Peyer's patch (tissue), 4 donors: Measurements from ENCODE around the gene GK.

Experiments
- POLR2A ChIP-seq, 2 donors: fragments of 450-650 bp; IDR thresholded peaks; one replicate each; pipeline ENCODE4 v1.5.1; 2017; ENCODE audit warnings: antibody characterized with exemption in 2 of 2, mild to moderate bottlenecking in 2 of 2, moderate library complexity in 2 of 2
- TF ChIP-seq, protein P1 (sequence below), 6 experiments: fragments of 450-650 bp in 4 of 6; fragments of 200-600 bp in 2 of 6; sonication (generic) in 1 of 6; IDR thresholded peaks; one replicate each; pipeline ENCODE4 v1.5.1; 2017 to 2019; ENCODE audit warnings: antibody characterized with exemption in 6 of 6, mild to moderate bottlenecking in 3 of 6, moderate library complexity in 1 of 6

DNA sequence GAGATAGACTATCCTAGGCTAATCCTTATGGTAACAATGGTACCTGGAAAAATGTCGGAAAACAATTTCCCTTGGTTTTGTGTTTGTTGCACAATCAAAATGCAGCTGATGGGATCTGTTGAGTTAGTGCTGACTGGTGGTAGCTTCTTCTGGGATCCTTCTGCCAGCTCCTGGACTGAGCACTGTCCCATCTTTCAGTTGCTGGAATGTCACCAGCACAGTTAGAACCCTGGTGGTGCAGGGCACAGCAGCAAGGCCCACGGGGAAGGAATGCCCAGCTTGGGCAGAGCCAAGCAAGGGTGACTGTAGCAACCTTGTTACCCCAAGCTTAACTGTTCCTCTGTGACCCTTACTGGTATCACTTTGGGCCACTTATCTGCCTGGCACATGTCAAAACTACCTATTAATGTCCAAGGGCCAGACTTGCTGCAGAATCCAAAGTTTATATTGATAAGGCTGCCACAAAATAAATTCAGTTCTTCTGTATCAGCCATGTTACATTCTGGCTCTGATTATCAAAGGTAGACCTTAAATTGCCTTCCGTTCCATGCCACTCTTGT lies 53.1 kb downstream of the GK start:
- no peak for TF ChIP-seq POLR2A (IDR thresholded peaks at IDR 0.05)
- TF ChIP-seq, protein P1, sequence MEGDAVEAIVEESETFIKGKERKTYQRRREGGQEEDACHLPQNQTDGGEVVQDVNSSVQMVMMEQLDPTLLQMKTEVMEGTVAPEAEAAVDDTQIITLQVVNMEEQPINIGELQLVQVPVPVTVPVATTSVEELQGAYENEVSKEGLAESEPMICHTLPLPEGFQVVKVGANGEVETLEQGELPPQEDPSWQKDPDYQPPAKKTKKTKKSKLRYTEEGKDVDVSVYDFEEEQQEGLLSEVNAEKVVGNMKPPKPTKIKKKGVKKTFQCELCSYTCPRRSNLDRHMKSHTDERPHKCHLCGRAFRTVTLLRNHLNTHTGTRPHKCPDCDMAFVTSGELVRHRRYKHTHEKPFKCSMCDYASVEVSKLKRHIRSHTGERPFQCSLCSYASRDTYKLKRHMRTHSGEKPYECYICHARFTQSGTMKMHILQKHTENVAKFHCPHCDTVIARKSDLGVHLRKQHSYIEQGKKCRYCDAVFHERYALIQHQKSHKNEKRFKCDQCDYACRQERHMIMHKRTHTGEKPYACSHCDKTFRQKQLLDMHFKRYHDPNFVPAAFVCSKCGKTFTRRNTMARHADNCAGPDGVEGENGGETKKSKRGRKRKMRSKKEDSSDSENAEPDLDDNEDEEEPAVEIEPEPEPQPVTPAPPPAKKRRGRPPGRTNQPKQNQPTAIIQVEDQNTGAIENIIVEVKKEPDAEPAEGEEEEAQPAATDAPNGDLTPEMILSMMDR (IDR thresholded peaks at IDR 0.05), result no peak
